Measurements from ENCODE around the gene S100A11.
"Not testable (repeated sequence)": the region's sequence is repeated elsewhere in the genome, so short reads cannot be mapped to it uniquely, and the experiment has no call there.

The S100A11 gene

GRCh38 chr1:152036267-152037216 lies at the start of gene S100A11:
Gene S100A11, minus strand, starts transcription at chr1:152037004. Its CDS starts 89 bp downstream, at chr1:152036915.
- DNase-seq: peak; percentile 90

- no peak for DNase-seq
Observed at GRCh38 chr1:152084853-152085252, 48.0 kb upstream of the S100A11 start.

- DNase-seq: not testable (repeated sequence)
Observed at GRCh38 chr1:152081026-152081425, 44.2 kb upstream of the S100A11 start.

- not testable (repeated sequence) for DNase-seq
Observed at GRCh38 chr1:152080494-152080893, 43.7 kb upstream of the S100A11 start.

GRCh38 chr1:152078831-152079441 lies 42.1 kb upstream of the S100A11 start:
- DNase-seq: no peak

- no peak for DNase-seq
Observed at GRCh38 chr1:152072311-152072710, 35.5 kb upstream of the S100A11 start.

- no peak for DNase-seq
Observed at GRCh38 chr1:152071123-152071522, 34.3 kb upstream of the S100A11 start.

GRCh38 chr1:152067929-152068328 lies 31.1 kb upstream of the S100A11 start:
- DNase-seq: no peak

- no peak for DNase-seq
Observed at GRCh38 chr1:152067150-152067549, 30.3 kb upstream of the S100A11 start.

- DNase-seq: no peak
Observed at GRCh38 chr1:152061952-152062351, 25.1 kb upstream of the S100A11 start.

- no peak for DNase-seq
Observed at GRCh38 chr1:152053375-152053774, 16.6 kb upstream of the S100A11 start.

GRCh38 chr1:152052606-152053005 lies 15.8 kb upstream of the S100A11 start:
- DNase-seq: peak; percentile 91

- DNase-seq: no peak
Observed at GRCh38 chr1:152050886-152051675, 14.3 kb upstream of the S100A11 start.

GRCh38 chr1:152049291-152050083 lies 12.7 kb upstream of the S100A11 start:
- no peak for DNase-seq

- DNase-seq: peak; percentile 79
Observed at GRCh38 chr1:152048416-152049009, 11.7 kb upstream of the S100A11 start.

- peak; percentile 91 for DNase-seq
Observed at GRCh38 chr1:152047730-152048415, 11.1 kb upstream of the S100A11 start.

GRCh38 chr1:152047413-152047729 lies 10.6 kb upstream of the S100A11 start:
- peak; percentile 46 for DNase-seq

GRCh38 chr1:152044386-152044785 lies 7.6 kb upstream of the S100A11 start:
- no peak for DNase-seq

- no peak for DNase-seq
Observed at GRCh38 chr1:152043870-152044269, 7.1 kb upstream of the S100A11 start.

GRCh38 chr1:152042030-152042429 lies 5.2 kb upstream of the S100A11 start:
- no peak for DNase-seq

- no peak for DNase-seq
Observed at GRCh38 chr1:152039886-152040285, 3.1 kb upstream of the S100A11 start.

All from CD4-positive, alpha-beta T cell treated with Interleukin-17A for 4 hours (primary cell).